Mesothelial cell of epicardium (in vitro differentiated cells): ENCODE measurements around the gene C4orf50. TPM values are rescaled to one million over a fixed set of nuclear protein-coding genes. Genes with fewer than 3 reads are reported as not detected.

Experiments used
- DNase-seq, 2 experiments: peaks; one replicate each; pipeline ENCODE4 v3.0.0; 2021; ENCODE audit warnings: low spot score in 2 of 2; ENCODE audit not compliant: unreplicated experiment in 2 of 2
- H3K27ac Mint-ChIP-seq: 2 replicates; pipeline ENCODE4 v1.8.0; 2021; ENCODE audit warnings: mixed read lengths
- H3K27me3 Mint-ChIP-seq: 2 replicates; pipeline ENCODE4 v1.8.0; 2021; ENCODE audit warnings: low read depth, mixed read lengths
- H3K36me3 Mint-ChIP-seq: 2 replicates; pipeline ENCODE4 v1.8.0; 2021; ENCODE audit warnings: mixed read lengths
- H3K4me1 Mint-ChIP-seq: 2 replicates; pipeline ENCODE4 v1.8.0; 2021; ENCODE audit warnings: mixed read lengths
- H3K4me3 Mint-ChIP-seq: 2 replicates; pipeline ENCODE4 v1.8.0; 2021; ENCODE audit warnings: mild to moderate bottlenecking, moderate library complexity, mixed read lengths
- H3K9me3 Mint-ChIP-seq: 2 replicates; pipeline ENCODE4 v1.8.0; 2021; ENCODE audit warnings: mixed read lengths
- CTCF ChIP-seq: fragments of 200-600 bp; sonication (generic); IDR thresholded peaks from one replicate; pipeline ENCODE4 v1.5.0; 2021; ENCODE audit warnings: antibody characterized with exemption; ENCODE audit not compliant: unreplicated experiment
- total RNA-seq: library from RNA; stranded (reverse); gene quantifications from 3 replicates; pipeline ENCODE4 v1.2.1, GENCODE V29; 2021

C4orf50 gene
- total RNA-seq, 1 donor from 2014 or later = 0.04 TPM

- TF ChIP-seq CTCF = no peak
- Mint-ChIP-seq H3K4me3 (no peak overlapping the region), H3K27ac (no peak overlapping the region), H3K36me3 (no peaks in the 10 kb centered on the region), H3K4me1 (peaks cover 8% of the 10 kb centered on the region), H3K9me3 (peaks cover 10% of the 10 kb centered on the region), H3K27me3 (peaks cover 25% of the 10 kb centered on the region)
- no peak for DNase-seq
Measured at GRCh38 chr4:5945936-5946335, 72.3 kb downstream of the C4orf50 start.

GRCh38 chr4:5945171-5945570 lies 73.1 kb downstream of the C4orf50 start:
- DNase-seq = no peak
- Mint-ChIP-seq H3K27me3 (peaks cover 20% of the 10 kb centered on the region), H3K36me3 (no peaks in the 10 kb centered on the region), H3K4me3 (no peak overlapping the region), H3K9me3 (peaks cover 10% of the 10 kb centered on the region), H3K4me1 (peaks cover 8% of the 10 kb centered on the region), H3K27ac (no peak overlapping the region)
- TF ChIP-seq CTCF = no peak

GRCh38 chr4:5943561-5943960 lies 74.7 kb downstream of the C4orf50 start:
- no peak for DNase-seq
- Mint-ChIP-seq H3K27me3 (peaks cover 12% of the 10 kb centered on the region), H3K4me3 (no peak overlapping the region), H3K27ac (no peak overlapping the region), H3K36me3 (no peaks in the 10 kb centered on the region), H3K4me1 (peaks cover 8% of the 10 kb centered on the region), H3K9me3 (peaks cover 10% of the 10 kb centered on the region)
- TF ChIP-seq CTCF = no peak

GRCh38 chr4:5942947-5943346 lies 75.3 kb downstream of the C4orf50 start:
- Mint-ChIP-seq H3K9me3 (peaks cover 10% of the 10 kb centered on the region), H3K4me1 (peaks cover 8% of the 10 kb centered on the region), H3K27me3 (peaks cover 12% of the 10 kb centered on the region), H3K4me3 (no peak overlapping the region), H3K36me3 (no peaks in the 10 kb centered on the region), H3K27ac (no peak overlapping the region)
- no peak for DNase-seq
- TF ChIP-seq CTCF = no peak

- Mint-ChIP-seq H3K4me3 (no peak overlapping the region), H3K36me3 (no peaks in the 10 kb centered on the region), H3K4me1 (peaks cover 8% of the 10 kb centered on the region), H3K9me3 (peaks cover 8% of the 10 kb centered on the region), H3K27ac (no peak overlapping the region), H3K27me3 (peaks cover 22% of the 10 kb centered on the region)
- no peak for DNase-seq
- no peak for TF ChIP-seq CTCF
Measured at GRCh38 chr4:5941601-5942000, 76.6 kb downstream of the C4orf50 start.
